OCI-LY7 (cell line): ENCODE results near the gene ZYG11A. TPM values are rescaled to one million over a fixed set of nuclear protein-coding genes. Genes with fewer than 3 reads are reported as not detected.

Experiments used
- BruUV-seq: library from RNA; stranded (reverse); fragments of 400-500 nt; replicated peaks from 2 replicates; lab custom pipeline; 2021; lab: Mats Ljungman, UMichigan
- CTCF ChIA-PET: fragments of 300-600 bp; sonication (Branson Sonifier 250); formaldehyde crosslinking; loops from one replicate; lab custom pipeline; 2022; ENCODE audit warnings: antibody characterized with exemption; ENCODE audit not compliant: unreplicated experiment; lab: Charles Lee
- POLR2A ChIA-PET: fragments of 300-600 bp; sonication (Branson Sonifier 250); formaldehyde crosslinking; loops from one replicate; lab custom pipeline; 2022; ENCODE audit warnings: antibody characterized with exemption; lab: Charles Lee
- DNase-seq: peaks from one replicate; pipeline ENCODE4 v3.0.0-alpha.2; 2015; ENCODE audit warnings: low spot score
- H2AFZ ChIP-seq: fragments of 200-600 bp; sonication (generic), shearing (Covaris generic); 2 replicates; pipeline ENCODE4 v1.6.1; 2014; ENCODE audit warnings: mild to moderate bottlenecking, antibody characterized with exemption, low read length, moderate library complexity
- H3K27ac ChIP-seq: fragments of 200-600 bp; sonication (generic); 2 replicates; pipeline ENCODE4 v1.5.1; 2014; ENCODE audit warnings: mixed run types, low read depth, mild to moderate bottlenecking, moderate library complexity, low read length, inconsistent platforms; ENCODE audit not compliant: poor library complexity, severe bottlenecking
- H3K36me3 ChIP-seq: fragments of 200-600 bp; sonication (generic); 2 replicates; pipeline ENCODE4 v1.6.1; 2014; ENCODE audit warnings: mild to moderate bottlenecking, antibody characterized with exemption, low read length, moderate library complexity, mixed read lengths; ENCODE audit not compliant: insufficient read depth
- H3K4me1 ChIP-seq: fragments of 200-600 bp; sonication (generic); 2 replicates; pipeline ENCODE4 v1.5.1; 2014; ENCODE audit warnings: mild to moderate bottlenecking, low read length; ENCODE audit not compliant: insufficient read depth, poor library complexity, severe bottlenecking
- H3K4me2 ChIP-seq: fragments of 200-600 bp; sonication (generic); 2 replicates; pipeline ENCODE4 v1.6.1; 2014; ENCODE audit warnings: mild to moderate bottlenecking, low read length
- H3K4me3 ChIP-seq: fragments of 200-600 bp; sonication (generic); 2 replicates; pipeline ENCODE4 v1.5.1; 2014; ENCODE audit warnings: mild to moderate bottlenecking, low read depth, low read length; ENCODE audit not compliant: poor library complexity, severe bottlenecking
- H3K79me2 ChIP-seq: fragments of 200-600 bp; sonication (generic); 2 replicates; pipeline ENCODE4 v1.6.1; 2016; ENCODE audit warnings: low read depth, mild to moderate bottlenecking, low read length, moderate library complexity, mixed read lengths; ENCODE audit not compliant: insufficient read depth
- H3K9me2 ChIP-seq: fragments of 200-600 bp; sonication (generic); 2 replicates; pipeline ENCODE4 v1.6.1; 2016; ENCODE audit warnings: mild to moderate bottlenecking, low read length, mixed read lengths; ENCODE audit not compliant: insufficient read depth
- H3K9me3 ChIP-seq: fragments of 200-600 bp; sonication (generic); 2 replicates; pipeline ENCODE4 v1.6.1; 2014; ENCODE audit warnings: mild to moderate bottlenecking, mixed run types, low read length, mixed read lengths
- H4K20me1 ChIP-seq: fragments of 200-600 bp; sonication (generic); 2 replicates; pipeline ENCODE4 v1.6.1; 2014; ENCODE audit warnings: mild to moderate bottlenecking, antibody characterized with exemption, low read length, moderate library complexity, mixed read lengths; ENCODE audit not compliant: insufficient read depth
- CTCF ChIP-seq: fragments of 200-600 bp; sonication (generic); conservative IDR thresholded peaks from 2 replicates; pipeline ENCODE4 v1.5.1; 2014; ENCODE audit warnings: mild to moderate bottlenecking, antibody characterized with exemption, low read length, moderate library complexity, mixed read lengths
- EZH2phosphoT487 ChIP-seq: fragments of 200-600 bp; sonication (generic); IDR thresholded peaks from 2 replicates; pipeline ENCODE4 v1.6.1; 2018; ENCODE audit warnings: low read depth, borderline replicate concordance, mild to moderate bottlenecking, mixed run types, antibody characterized with exemption, low read length, moderate library complexity, mixed read lengths
- intact Hi-C: fragments of 100-400 bp; cut with micrococcal nuclease; formaldehyde crosslinking; loops from one replicate; pipeline ENCODE4 v1.10.0; 2022; ENCODE audit not compliant: unreplicated experiment
- total RNA-seq, 2 experiments: library from RNA; depleted of rRNA in 1 of 2; stranded (reverse); fragments of >200 nt in 1 of 2; shearing (Covaris generic) in 1 of 2; gene quantifications; 2 replicates each; pipeline ENCODE4 v1.2.3, GENCODE V29; 2014 to 2022

ZYG11A gene
- total RNA-seq, 2 experiments from 2014 or later, result not detected

- DNase-seq, result no peak
- H3K27ac ChIP-seq, result no peak overlapping the region
- no peaks in the 10 kb centered on the region for H3K4me1 ChIP-seq
- BruUV-seq, result no TSS peak
- H3K4me3 ChIP-seq, result no peak overlapping the region
- intact Hi-C loops, result no loop called here
- H3K9me3 ChIP-seq, result no peaks in the 10 kb centered on the region
- TF ChIP-seq EZH2phosphoT487 (no peak), CTCF (no peak)
- no peaks in the 10 kb centered on the region for H3K36me3 ChIP-seq
- no peaks in the 10 kb centered on the region for H3K79me2 ChIP-seq
- CTCF ChIA-PET, result interaction anchor here (0.5 kb wide), 1 partner anchor 10 kb away, joined by 4 read pairs; no protein-coding TSS in a partner anchor
- no peak overlapping the region for H2AFZ ChIP-seq
- no peaks in the 10 kb centered on the region for H4K20me1 ChIP-seq
- H3K4me2 ChIP-seq, result no peak overlapping the region
- POLR2A ChIA-PET, result interaction anchor here (1.0 kb wide), 1 partner anchor 69 kb away, joined by 3 read pairs; no protein-coding TSS in a partner anchor
- no peaks in the 10 kb centered on the region for H3K9me2 ChIP-seq
These were observed 76.6 kb downstream of the ZYG11A start for GRCh38 chr1:52919051-52919722.

- no peak for DNase-seq
- Histone ChIP-seq H3K9me2 (no peaks in the 10 kb centered on the region), H3K4me2 (no peak overlapping the region), H3K4me3 (no peak overlapping the region), H3K36me3 (no peaks in the 10 kb centered on the region), H3K27ac (no peak overlapping the region), H3K9me3 (no peaks in the 10 kb centered on the region), H2AFZ (no peak overlapping the region), H3K4me1 (no peaks in the 10 kb centered on the region), H4K20me1 (no peaks in the 10 kb centered on the region), H3K79me2 (no peaks in the 10 kb centered on the region)
- ChIA-PET POLR2A (no interaction called here), CTCF (interaction anchor here (0.5 kb wide), 1 partner anchor 9 kb away, joined by 4 read pairs; no protein-coding TSS in a partner anchor)
- intact Hi-C loops, result no loop called here
- BruUV-seq, result no TSS peak
- TF ChIP-seq EZH2phosphoT487, result no peak
- TF ChIP-seq CTCF, result no peak
These were observed 77.3 kb downstream of the ZYG11A start for GRCh38 chr1:52919723-52920483.
